HFF-Myc (cell line): ENCODE data around the gene APBB1.

Experiments used
- DNase-seq: peaks from one replicate; pipeline ENCODE4 v3.0.0-alpha.2; 2011; ENCODE audit warnings: low read depth; ENCODE audit errors: extremely low read depth
- H3K4me3 ChIP-seq: replicated peaks from 2 replicates; pipeline ENCODE4 v1.5.1; 2011; ENCODE audit warnings: low read depth, mild to moderate bottlenecking, control low read depth, low read length
- TF ChIP-seq, protein P1 (sequence below): IDR thresholded peaks from 2 replicates; pipeline ENCODE4 v1.5.1; 2012; ENCODE audit warnings: mild to moderate bottlenecking, low read depth, low read length, control low read depth; ENCODE audit errors: missing control alignments

The APBB1 gene

DNA sequence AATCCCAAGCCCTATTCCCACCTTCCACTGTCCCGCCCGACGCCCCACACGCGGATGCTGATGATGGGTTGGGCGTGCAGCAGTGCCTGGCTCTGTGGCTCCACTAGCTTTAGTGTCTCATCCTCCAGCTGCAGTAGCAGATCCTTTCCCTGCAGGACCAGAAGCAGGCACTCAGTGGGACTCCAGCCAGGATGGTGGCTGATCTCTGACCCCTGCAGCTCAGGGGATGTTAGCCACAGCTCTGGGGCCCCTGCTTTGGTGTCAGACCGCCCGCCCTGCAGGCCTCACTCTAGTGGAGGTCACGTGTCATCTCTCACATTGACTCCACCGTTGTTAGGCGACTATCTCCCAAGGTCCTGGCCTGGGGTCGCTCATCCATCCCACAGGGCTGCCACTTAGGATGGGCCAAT is 16.8 kb downstream of the APBB1 start:
- TF ChIP-seq, protein P1, sequence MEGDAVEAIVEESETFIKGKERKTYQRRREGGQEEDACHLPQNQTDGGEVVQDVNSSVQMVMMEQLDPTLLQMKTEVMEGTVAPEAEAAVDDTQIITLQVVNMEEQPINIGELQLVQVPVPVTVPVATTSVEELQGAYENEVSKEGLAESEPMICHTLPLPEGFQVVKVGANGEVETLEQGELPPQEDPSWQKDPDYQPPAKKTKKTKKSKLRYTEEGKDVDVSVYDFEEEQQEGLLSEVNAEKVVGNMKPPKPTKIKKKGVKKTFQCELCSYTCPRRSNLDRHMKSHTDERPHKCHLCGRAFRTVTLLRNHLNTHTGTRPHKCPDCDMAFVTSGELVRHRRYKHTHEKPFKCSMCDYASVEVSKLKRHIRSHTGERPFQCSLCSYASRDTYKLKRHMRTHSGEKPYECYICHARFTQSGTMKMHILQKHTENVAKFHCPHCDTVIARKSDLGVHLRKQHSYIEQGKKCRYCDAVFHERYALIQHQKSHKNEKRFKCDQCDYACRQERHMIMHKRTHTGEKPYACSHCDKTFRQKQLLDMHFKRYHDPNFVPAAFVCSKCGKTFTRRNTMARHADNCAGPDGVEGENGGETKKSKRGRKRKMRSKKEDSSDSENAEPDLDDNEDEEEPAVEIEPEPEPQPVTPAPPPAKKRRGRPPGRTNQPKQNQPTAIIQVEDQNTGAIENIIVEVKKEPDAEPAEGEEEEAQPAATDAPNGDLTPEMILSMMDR, result no peak
- DNase-seq, result no peak
- no peak overlapping the region for H3K4me3 ChIP-seq

DNA sequence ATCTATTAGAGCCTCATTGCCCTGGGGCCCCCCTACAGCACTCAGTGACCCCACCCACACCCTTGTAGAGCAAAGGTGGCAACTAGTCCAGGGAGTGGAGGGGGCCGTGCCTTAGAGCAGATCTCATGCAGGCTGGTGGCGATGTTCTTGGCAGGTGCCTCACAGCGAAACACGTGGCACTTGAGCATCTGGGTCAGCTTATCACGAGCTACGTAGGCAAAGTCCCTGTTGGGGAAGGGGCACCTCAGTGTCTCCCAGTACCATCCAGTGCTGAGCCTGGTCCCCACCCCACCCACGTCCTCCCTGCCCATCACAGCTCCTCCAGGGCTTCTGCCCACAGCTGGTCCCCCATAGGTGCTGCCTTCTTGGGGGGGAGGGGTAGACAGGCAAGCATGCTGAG is 17.4 kb downstream of the APBB1 start:
- DNase-seq, result no peak
- TF ChIP-seq, protein P1, result no peak
- no peak overlapping the region for H3K4me3 ChIP-seq

DNA sequence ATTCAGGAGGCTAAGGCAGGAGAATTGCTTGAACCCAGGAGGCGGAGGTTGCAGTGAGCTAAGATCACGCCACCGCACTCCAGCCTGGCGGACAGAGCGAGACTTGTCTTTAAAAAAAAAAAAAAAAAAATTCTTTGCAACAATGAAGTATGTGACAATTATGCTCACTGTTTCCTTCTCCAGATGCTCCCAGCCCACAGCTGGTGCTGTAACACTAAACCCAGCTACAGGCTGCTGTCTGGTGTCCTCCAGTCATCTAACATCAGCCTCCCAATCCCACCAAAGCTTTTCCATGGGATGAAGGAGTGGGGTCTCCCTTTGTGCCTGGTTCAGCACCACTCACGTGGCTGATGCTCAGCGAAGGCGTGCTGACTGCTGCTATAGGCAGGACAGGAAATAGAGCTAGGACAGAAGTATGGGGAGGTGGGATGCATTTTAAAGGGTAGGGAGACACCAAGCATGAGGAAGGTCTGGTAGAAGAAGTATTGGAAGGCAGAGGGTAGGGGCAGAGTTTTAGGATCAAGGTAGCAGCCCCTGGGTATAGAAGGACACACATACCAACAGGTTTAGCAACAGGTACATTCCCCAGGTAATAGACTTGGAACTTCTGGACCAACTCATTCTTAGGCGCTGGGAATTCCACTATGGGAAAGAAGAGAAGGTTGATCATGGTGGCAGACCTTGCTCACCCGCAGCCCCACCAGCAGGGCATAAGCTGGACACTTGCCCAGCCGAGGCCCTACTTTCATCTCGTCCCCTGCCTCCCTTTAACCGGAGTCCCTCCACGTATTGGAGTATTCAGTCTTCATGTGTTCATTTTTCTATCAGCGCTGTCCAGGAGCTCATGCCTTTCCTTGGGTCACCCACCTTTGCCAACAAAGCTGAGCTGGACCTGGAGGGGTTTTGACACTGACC is 18.2 kb downstream of the APBB1 start:
- no peak overlapping the region for H3K4me3 ChIP-seq
- TF ChIP-seq, protein P1, result no peak

DNA sequence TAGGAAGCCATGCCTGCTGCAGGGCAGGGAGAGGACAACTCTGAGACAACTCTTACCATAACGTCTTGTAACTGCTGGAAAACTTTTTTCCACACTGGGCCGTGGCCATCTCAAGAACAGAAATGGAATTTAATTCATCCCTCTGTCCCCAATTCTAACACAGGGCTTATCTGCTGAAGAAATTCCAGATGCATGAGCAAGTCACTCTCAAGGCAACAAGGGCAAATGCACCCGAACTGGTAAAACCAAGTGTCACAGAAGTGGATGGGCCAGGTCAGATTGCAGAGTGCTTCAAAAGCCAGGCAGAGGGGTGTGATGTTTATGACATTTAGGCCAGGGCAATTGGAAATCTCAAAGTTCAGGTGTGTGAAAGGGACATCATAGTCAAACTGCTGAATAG is 21.3 kb downstream of the APBB1 start:
- TF ChIP-seq, protein P1, result no peak
- DNase-seq, result no peak
- no peak overlapping the region for H3K4me3 ChIP-seq

More for the DNA sequence above, 18.2 kb downstream of the APBB1 start:
- no peak for DNase-seq

DNA sequence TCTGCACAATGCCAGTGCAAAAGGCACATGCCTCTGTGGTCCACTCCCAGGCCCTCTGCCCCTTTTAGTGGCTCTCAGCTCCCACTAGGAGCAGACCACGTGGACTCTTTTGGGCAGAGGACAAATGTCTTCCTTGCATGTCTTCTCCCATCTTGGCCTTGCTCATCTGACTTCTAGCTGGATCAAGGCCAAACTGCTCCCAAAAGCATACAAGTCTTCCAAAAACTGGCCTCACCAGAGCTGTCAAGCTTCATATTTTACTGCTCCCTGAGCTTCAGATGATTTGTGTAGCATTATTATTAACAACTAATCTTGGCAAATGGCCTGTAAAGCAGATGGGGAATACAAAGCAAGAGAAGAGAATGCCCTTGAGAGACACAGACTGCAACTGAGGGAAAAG is 21.7 kb downstream of the APBB1 start:
- H3K4me3 ChIP-seq, result no peak overlapping the region
- TF ChIP-seq, protein P1, result no peak
- DNase-seq, result no peak

DNA sequence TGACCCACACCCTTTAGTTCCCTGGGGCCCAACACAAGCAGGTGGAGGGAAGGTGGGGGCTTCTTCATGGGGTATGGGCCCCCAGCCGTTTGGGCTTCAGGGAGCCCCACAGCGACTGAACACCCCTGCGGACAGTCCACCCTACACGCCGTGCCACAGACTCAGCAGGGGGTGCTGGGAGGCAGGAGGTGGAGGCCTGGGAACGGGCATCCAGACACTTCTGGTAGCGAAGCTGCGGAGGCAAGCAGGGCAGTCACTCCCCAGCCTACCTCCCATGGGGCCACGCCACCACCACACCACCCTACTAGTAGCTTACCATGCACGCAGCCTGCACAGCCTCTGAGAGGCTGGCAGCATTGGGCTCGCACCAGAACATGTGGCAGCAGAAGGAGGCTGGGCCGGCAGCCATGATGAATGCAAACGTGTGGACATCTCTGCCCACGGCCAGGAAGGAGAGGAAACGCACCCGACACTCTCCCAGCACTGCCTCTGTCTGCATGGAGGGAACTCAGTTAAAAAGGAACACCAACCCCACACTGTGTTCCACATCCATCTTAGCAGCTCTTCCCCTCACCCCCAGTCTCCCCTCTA is 23.3 kb downstream of the APBB1 start:
- TF ChIP-seq, protein P1, result no peak
- H3K4me3 ChIP-seq, result no peak overlapping the region
- DNase-seq, result no peak
